DMS153 treated with DMSO at 0.1 percent for 48 hours (cell line): ENCODE data around the gene COL27A1.

Source experiments
- DNase-seq: peaks from one replicate; lab custom pipeline; 2025; ENCODE audit not compliant: unreplicated experiment; lab: John Stamatoyannopoulos, UW

COL27A1 gene

GRCh38 chr9:114238891-114239875 is 83.8 kb downstream of the COL27A1 start:
- no peak for DNase-seq

GRCh38 chr9:114240216-114240615 is 84.9 kb downstream of the COL27A1 start:
- no peak for DNase-seq

- DNase-seq: no peak
Measured at GRCh38 chr9:114240647-114241558, 85.6 kb downstream of the COL27A1 start.

GRCh38 chr9:114242837-114243236 is 87.5 kb downstream of the COL27A1 start:
- no peak for DNase-seq

GRCh38 chr9:114243240-114243639 is 87.9 kb downstream of the COL27A1 start:
- DNase-seq: no peak

GRCh38 chr9:114244570-114244969 is 89.2 kb downstream of the COL27A1 start:
- DNase-seq: no peak

GRCh38 chr9:114246558-114246957 is 91.2 kb downstream of the COL27A1 start:
- no peak for DNase-seq

- DNase-seq: no peak
Measured at GRCh38 chr9:114247077-114247476, 91.7 kb downstream of the COL27A1 start.

GRCh38 chr9:114247491-114247890 is 92.2 kb downstream of the COL27A1 start:
- DNase-seq: no peak

GRCh38 chr9:114248299-114248707 is 93.0 kb downstream of the COL27A1 start:
- DNase-seq: no peak

GRCh38 chr9:114249424-114250234 is 94.3 kb downstream of the COL27A1 start:
- DNase-seq: no peak

GRCh38 chr9:114250235-114250568 is 94.9 kb downstream of the COL27A1 start:
- no peak for DNase-seq

- no peak for DNase-seq
Measured at GRCh38 chr9:114250648-114251047, 95.3 kb downstream of the COL27A1 start.

GRCh38 chr9:114252394-114252793 is 97.1 kb downstream of the COL27A1 start:
- no peak for DNase-seq

- DNase-seq: no peak
Measured at GRCh38 chr9:114256827-114257328, 101.5 kb downstream of the COL27A1 start.

GRCh38 chr9:114258218-114258617 is 102.9 kb downstream of the COL27A1 start:
- no peak for DNase-seq

GRCh38 chr9:114258866-114259797 is 103.8 kb downstream of the COL27A1 start:
- no peak for DNase-seq

- no peak for DNase-seq
Measured at GRCh38 chr9:114259798-114260523, 104.6 kb downstream of the COL27A1 start.

GRCh38 chr9:114261026-114261425 is 105.7 kb downstream of the COL27A1 start:
- no peak for DNase-seq
